Suppressor macrophage (primary cell): ENCODE results near the gene TCERG1L.

Experiments
- DNase-seq, 4 experiments: peaks; one replicate each; pipeline ENCODE4 v3.0.0-alpha.2; 2020 to 2022

The TCERG1L gene

GRCh38 chr10:131315344-131315743 lies 3.8 kb upstream of the TCERG1L start:
- no peak for DNase-seq

GRCh38 chr10:131314799-131315198 lies 3.3 kb upstream of the TCERG1L start:
- no peak for DNase-seq

- no peak for DNase-seq
Measured at GRCh38 chr10:131314148-131314547, 2.6 kb upstream of the TCERG1L start.

GRCh38 chr10:131313377-131313776 lies 1.9 kb upstream of the TCERG1L start:
- no peak for DNase-seq

DNA sequence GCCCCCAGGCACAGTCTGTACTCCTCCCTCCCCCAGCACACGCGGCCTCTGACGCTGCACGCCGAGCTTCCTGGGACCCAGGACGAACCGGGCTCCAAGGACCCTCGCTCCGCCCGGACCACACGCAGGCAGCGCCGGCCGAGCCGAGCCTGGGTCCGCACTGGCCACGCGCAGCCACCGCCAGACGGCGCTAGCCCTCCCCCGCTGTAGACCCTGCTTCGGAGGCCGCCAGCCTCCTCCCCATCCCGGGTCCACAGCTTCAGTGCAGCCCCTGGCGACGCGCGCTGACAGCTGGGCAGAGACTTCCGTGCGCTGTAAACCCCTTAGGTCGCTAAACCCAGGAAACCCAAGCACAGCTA lies 936 bp upstream of the TCERG1L start:
- DNase-seq = no peak

GRCh38 chr10:131311402-131311660 lies 190 bp downstream of the TCERG1L start:
- DNase-seq = no peak

DNA sequence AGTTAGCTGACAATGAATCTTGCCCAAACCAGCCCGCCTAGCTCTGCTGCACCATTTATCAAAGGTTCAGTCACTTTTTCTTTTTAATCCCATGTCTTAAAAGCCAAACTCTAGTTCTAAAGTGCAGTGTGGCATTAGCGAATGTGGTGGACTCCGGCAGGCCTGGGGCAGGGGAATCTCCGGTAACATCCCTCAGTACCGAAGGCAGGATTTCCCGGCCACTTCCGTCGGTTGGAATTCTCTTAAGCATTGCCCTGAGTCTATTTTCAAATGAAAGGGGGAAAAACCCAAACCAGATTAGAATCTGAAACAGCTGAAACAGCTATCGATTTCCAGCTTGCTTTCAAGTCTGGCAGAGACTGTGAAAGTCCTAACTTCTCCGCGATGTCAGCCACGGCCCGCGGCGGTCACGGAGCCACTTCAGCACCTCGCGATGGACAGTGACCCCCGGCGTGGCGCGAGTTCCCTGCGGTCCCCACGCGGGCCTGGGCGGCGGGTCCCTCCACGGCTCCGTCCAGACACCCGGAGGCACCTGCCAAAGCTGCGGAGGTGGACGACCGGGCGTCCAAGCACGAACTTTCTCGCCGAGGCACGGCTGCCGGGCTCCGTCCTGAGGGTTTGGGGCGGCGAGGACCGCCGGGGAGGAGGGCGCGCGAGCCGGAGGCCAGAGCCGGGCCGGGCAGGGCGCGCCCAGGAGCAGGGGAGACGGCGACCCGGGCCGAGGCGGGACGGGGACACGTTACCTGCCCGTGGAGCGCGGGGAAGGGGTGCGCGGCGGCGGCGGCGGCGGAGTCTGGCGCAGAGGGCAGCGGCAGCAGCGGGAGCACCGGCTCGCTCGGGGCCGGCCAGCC lies 745 bp downstream of the TCERG1L start:
- DNase-seq = no peak

- no peak for DNase-seq
Measured at GRCh38 chr10:131310142-131310541, 1.4 kb downstream of the TCERG1L start.

- DNase-seq = no peak
Measured at GRCh38 chr10:131300508-131300907, 11.0 kb downstream of the TCERG1L start.

DNA sequence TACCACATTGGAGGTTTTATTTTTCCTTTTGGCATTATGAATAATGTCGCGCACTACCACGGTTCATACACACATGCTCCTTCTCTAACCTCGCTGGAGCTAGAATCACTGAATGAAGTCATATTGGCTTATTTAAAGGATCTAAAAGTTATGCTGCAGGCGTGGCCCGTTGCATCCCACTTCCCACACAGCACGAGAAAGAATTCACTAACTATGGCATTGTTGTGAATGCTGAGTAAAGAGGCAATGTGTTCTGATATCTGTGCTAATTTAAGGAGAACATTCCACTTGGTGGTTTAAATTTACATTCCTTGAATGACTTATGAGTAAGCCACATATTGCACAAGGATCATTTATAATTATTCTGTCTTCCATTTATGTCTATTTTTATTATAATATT lies 20.7 kb downstream of the TCERG1L start:
- DNase-seq = no peak

DNA sequence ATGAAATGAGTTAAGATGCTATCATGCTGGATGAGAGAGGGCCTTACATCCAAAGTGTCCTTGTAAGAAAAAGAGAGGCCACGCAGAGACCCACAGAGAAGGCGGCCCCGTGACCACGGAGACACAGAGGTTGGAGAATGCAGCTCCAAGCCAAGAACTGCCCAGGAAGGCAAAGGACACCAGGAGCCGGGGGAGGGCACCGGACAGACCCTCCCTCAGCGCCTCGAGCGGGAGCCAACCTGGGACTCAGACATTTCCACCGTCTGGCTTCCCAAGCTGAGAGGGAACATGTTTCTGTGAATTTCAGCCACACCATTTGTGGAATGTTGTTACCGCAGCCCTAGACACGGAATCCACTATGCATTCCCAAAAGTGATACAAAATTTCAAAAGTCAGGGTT lies 22.9 kb downstream of the TCERG1L start:
- no peak for DNase-seq

- no peak for DNase-seq
Measured at GRCh38 chr10:131282961-131283360, 28.6 kb downstream of the TCERG1L start.

- no peak for DNase-seq
Measured at GRCh38 chr10:131280101-131280500, 31.4 kb downstream of the TCERG1L start.

DNA sequence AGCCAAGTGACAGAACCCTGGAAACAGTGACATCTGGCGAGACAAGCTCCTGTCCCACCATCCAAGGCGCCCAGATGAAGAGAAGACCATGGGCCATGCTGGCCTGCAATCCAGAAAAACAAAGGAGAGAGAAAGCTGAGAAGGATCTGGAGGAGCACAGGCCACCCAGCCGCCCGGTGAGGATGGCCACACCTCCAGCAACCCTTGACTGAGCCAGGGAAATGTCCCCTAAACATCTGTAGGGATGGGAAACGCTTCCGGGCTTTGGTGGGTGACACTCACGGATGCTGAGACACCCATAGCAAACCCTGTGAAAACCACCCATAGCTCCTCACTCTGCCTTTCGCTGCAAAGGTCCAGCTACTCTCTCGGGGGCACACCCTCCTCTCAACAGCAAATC lies 32.0 kb downstream of the TCERG1L start:
- no peak for DNase-seq

DNA sequence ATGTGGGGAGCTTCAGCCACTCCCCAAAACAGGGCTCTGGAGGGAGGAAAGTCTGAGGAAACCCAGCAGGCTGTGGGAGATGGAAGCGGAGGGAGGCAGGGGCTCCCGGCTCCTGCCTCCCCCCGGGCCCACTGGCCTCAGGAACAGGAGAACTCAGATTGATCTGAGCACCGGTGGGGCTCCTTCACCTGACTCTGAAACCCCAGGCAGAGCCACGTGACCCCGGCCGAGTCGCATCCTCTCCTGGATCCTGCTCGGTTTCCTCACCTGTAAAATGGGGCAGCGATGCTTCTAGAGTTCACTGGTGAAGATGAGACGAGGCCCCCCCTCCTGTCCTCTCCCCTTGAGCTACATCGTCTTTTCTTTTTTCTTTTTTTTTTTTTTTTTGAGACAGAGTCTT lies 33.6 kb downstream of the TCERG1L start:
- no peak for DNase-seq

DNA sequence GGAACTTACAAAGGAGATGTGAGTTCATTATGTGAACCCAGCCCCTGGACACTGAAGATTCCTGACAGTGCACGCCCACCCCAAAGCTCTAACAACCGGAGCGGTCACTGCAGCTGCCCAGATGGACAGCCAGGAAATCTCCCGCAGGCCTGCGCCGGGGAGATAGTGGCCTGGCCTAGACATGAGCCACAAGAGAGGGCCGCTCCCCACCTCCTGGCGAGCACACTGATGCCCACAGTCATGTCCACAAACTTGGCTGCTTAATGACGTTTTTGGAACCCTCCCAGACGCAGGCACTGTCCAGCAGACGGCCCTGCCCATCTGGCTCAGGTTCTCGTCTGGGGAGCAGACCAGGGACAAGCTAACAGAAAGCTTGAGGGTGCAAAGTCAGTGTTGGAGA lies 34.2 kb downstream of the TCERG1L start:
- DNase-seq = no peak

DNA sequence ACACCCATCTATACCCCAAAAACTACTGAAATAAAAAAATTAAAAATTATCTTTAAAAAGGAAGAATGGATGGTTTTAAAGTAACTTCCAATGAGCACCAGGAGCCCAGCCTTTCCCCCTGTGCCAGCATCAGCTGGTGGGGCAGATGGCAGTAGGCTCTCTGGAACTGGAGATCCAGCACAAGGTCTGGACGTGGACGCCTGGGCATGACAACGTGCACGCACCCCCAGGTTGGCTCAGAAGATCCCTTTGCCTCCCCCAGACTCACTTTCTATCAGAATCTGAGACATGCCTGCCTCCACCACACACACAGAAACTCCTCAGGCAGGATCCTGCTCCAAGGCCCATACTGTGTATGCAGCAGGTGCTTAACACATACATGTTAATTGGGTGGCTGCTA lies 35.8 kb downstream of the TCERG1L start:
- no peak for DNase-seq

GRCh38 chr10:131274883-131275282 lies 36.6 kb downstream of the TCERG1L start:
- no peak for DNase-seq

GRCh38 chr10:131274133-131274880 lies 37.2 kb downstream of the TCERG1L start:
- no peak for DNase-seq

- DNase-seq = no peak
Measured at GRCh38 chr10:131273476-131273875, 38.0 kb downstream of the TCERG1L start.

- DNase-seq = no peak
Measured at GRCh38 chr10:131272897-131273451, 38.5 kb downstream of the TCERG1L start.

DNA sequence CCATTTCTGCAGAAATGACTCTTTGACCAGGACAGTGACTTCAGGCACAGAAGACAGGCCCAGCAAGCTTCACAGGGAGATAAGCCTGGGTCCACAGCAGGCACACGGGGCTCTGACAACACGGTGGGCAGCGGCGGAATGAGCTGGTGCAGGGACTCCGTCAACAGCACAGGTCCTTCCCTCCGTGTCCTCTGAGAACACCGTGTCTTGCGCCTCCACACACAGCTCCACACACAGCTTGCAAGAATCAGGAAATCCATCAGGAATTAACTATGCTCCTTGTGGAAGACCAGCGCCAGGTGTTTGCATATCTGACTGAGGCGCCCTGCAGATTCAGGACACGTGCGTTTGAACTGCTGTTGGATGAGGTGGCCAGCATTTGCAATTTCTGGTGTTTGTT lies 39.6 kb downstream of the TCERG1L start:
- DNase-seq = no peak

DNA sequence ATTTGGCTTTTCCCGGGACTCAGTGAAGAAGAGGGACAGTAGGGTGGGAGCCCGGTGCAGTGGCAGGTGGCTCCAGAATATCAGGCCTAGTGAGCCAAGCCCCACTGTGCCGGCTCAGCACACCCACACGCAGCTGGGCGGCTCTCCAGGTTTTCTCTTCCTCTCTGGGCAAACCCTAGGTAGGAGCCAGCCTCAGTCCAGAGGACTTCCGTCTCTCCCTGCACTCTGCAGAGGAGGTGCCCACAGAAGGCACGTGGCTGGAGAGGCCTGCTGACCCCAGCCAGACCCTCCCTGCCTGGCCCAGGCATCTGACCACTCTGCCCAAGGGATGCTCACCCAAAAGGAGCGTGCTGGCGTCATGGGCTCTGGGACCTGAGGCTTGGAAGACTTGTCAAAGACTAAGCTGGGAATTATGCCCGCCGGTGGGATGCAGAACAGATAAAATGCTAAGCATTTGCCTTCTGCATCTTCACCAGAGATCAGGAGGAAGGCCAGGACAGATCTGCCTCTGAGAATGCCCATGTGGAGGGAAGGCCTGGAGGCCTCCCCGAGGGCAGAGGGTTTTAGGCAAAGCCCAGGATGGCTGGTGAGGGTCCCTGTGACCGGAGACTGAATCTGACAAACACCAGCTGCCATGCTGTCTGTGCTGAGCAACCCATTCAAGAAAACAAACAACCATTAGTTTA lies 40.2 kb downstream of the TCERG1L start:
- no peak for DNase-seq
